NB4 (cell line): ENCODE data around the gene NTM.

ENCODE experiments used
- POLR2A ChIP-seq: IDR thresholded peaks from 2 replicates; pipeline ENCODE4 v1.6.1; 2011; ENCODE audit warnings: mild to moderate bottlenecking; ENCODE audit not compliant: insufficient read length; ENCODE audit errors: extremely low read depth
- TF ChIP-seq, protein P1 (sequence below): IDR thresholded peaks from one replicate; pipeline ENCODE4 v1.5.1; 2012; ENCODE audit warnings: low read depth, low read length
- TF ChIP-seq, protein P2 (sequence below): IDR thresholded peaks from 2 replicates; pipeline ENCODE4 v1.6.1; 2011; ENCODE audit warnings: low read depth, low read length

GRCh38 chr11:131580476-131580875, 210.1 kb downstream of the NTM start:
- TF ChIP-seq, protein P1, sequence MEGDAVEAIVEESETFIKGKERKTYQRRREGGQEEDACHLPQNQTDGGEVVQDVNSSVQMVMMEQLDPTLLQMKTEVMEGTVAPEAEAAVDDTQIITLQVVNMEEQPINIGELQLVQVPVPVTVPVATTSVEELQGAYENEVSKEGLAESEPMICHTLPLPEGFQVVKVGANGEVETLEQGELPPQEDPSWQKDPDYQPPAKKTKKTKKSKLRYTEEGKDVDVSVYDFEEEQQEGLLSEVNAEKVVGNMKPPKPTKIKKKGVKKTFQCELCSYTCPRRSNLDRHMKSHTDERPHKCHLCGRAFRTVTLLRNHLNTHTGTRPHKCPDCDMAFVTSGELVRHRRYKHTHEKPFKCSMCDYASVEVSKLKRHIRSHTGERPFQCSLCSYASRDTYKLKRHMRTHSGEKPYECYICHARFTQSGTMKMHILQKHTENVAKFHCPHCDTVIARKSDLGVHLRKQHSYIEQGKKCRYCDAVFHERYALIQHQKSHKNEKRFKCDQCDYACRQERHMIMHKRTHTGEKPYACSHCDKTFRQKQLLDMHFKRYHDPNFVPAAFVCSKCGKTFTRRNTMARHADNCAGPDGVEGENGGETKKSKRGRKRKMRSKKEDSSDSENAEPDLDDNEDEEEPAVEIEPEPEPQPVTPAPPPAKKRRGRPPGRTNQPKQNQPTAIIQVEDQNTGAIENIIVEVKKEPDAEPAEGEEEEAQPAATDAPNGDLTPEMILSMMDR: no peak
- TF ChIP-seq POLR2A: no peak
- TF ChIP-seq, protein P2, sequence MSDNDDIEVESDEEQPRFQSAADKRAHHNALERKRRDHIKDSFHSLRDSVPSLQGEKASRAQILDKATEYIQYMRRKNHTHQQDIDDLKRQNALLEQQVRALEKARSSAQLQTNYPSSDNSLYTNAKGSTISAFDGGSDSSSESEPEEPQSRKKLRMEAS: no peak
